Panc1 (cell line): ENCODE measurements around the gene CACNA1I. TPM values are rescaled to one million over a fixed set of nuclear protein-coding genes. Genes with fewer than 3 reads are reported as not detected.

ENCODE experiments used
- ATAC-seq: fragments of 200-7000 bp; cut with Tn5 transposase; 2 replicates; pipeline ENCODE4 v1.9.1; 2020; ENCODE audit warnings: mild to moderate bottlenecking, moderate library complexity
- BruUV-seq: library from RNA; stranded (reverse); fragments of 400-500 nt; replicated peaks from 2 replicates; lab custom pipeline; 2021; lab: Mats Ljungman, UMichigan
- CTCF ChIA-PET: fragments of 300-600 bp; sonication (Branson Sonifier 250); formaldehyde crosslinking; loops from one replicate; lab custom pipeline; 2022; ENCODE audit warnings: antibody characterized with exemption; lab: Charles Lee
- POLR2A ChIA-PET: fragments of 300-600 bp; sonication (Branson Sonifier 250); formaldehyde crosslinking; loops from one replicate; lab custom pipeline; 2022; ENCODE audit warnings: antibody characterized with exemption; lab: Charles Lee
- DNase-seq: peaks from one replicate; pipeline ENCODE4 v3.0.0-alpha.2; 2010; ENCODE audit warnings: low read depth, low spot score
- H3K27ac ChIP-seq: 2 replicates; pipeline ENCODE4 v1.5.1; 2011; ENCODE audit warnings: mild to moderate bottlenecking, low read length, inconsistent platforms
- H3K27me3 ChIP-seq: fragments of 200-500 bp; sonication (Bioruptor generic); 2 replicates; pipeline ENCODE4 v1.6.0; 2014; ENCODE audit warnings: low read length, inconsistent platforms; ENCODE audit not compliant: control insufficient read depth, insufficient read depth
- H3K36me3 ChIP-seq: fragments of 200-500 bp; sonication (Bioruptor generic); 2 replicates; pipeline ENCODE4 v1.5.1; 2014; ENCODE audit warnings: inconsistent platforms, mild to moderate bottlenecking, low read length, moderate library complexity; ENCODE audit not compliant: control insufficient read depth, insufficient read depth
- H3K4me1 ChIP-seq: 2 replicates; pipeline ENCODE4 v1.5.1; 2011; ENCODE audit warnings: inconsistent platforms, mild to moderate bottlenecking, low read length, moderate library complexity; ENCODE audit not compliant: control insufficient read depth, insufficient read depth
- H3K4me3 ChIP-seq, 2 experiments: 2 replicates each; pipeline ENCODE4 v1.5.1; 2011 to 2012; ENCODE audit warnings: low read depth in 2 of 2, low read length in 2 of 2, mild to moderate bottlenecking in 2 of 2, inconsistent platforms in 1 of 2, moderate library complexity in 1 of 2
- H3K9me3 ChIP-seq: fragments of 200-500 bp; sonication (Bioruptor generic); 2 replicates; pipeline ENCODE4 v1.5.1; 2014; ENCODE audit warnings: low read depth, mild to moderate bottlenecking, inconsistent platforms, low read length, moderate library complexity; ENCODE audit not compliant: control insufficient read depth, insufficient read depth
- CTCF ChIP-seq: fragments of 450-650 bp; IDR thresholded peaks from 2 replicates; pipeline ENCODE4 v1.5.1; 2017; ENCODE audit warnings: mild to moderate bottlenecking
- POLR2AphosphoS5 ChIP-seq: IDR thresholded peaks from 2 replicates; pipeline ENCODE4 v1.6.1; 2012; ENCODE audit warnings: mild to moderate bottlenecking, low read depth, low read length, moderate library complexity
- REST ChIP-seq, 2 experiments: IDR thresholded peaks; 2 replicates each; pipeline ENCODE4 v1.6.1; 2011 to 2012; ENCODE audit warnings: low read depth in 2 of 2, control low read depth in 1 of 2, low read length in 1 of 2, mild to moderate bottlenecking in 1 of 2, moderate library complexity in 1 of 2; ENCODE audit not compliant: insufficient read depth in 1 of 2
- SIN3A ChIP-seq: IDR thresholded peaks from 2 replicates; pipeline ENCODE4 v1.6.1; 2012; ENCODE audit warnings: low read depth, mild to moderate bottlenecking, low read length, moderate library complexity, borderline replicate concordance; ENCODE audit not compliant: insufficient read depth
- in situ Hi-C: cut with HindIII; loops from 2 replicates; pipeline ENCODE4 v1.10.0; 2016; ENCODE audit warnings: low sequenced_read_pairs, low pct_unique_long_range_greater_than_20kb
- intact Hi-C: fragments of 100-400 bp; cut with micrococcal nuclease; formaldehyde crosslinking; loops from one replicate; pipeline ENCODE4 v1.10.0; 2022; ENCODE audit not compliant: unreplicated experiment
- total RNA-seq: library from RNA; stranded (reverse); gene quantifications from one replicate; pipeline ENCODE4 v1.2.1, GENCODE V29; 2021; ENCODE audit not compliant: unreplicated experiment

CACNA1I gene
- total RNA-seq, 1 experiment from 2014 or later = 0.23 TPM

- Histone ChIP-seq H3K27ac (no peak overlapping the region), H3K4me1 (no peaks in the 10 kb centered on the region), H3K27me3 (peaks cover 5% of the 10 kb centered on the region; the same call in 1 of the 2 replicates), H3K4me3 (no peak overlapping the region), H3K9me3 (no peaks in the 10 kb centered on the region), H3K36me3 (no peaks in the 10 kb centered on the region)
- no peak for TF ChIP-seq POLR2AphosphoS5
- TF ChIP-seq REST (IDR thresholded peaks at IDR 0.05; ENCODE audit: insufficient read depth in 1 of 2, low read depth in 2 of 2, low read length in 1 of 2) = peak; percentile 99
- no peak for TF ChIP-seq SIN3A
- intact Hi-C loops = no loop called here
- BruUV-seq = no TSS peak
- CTCF ChIA-PET = no interaction called here
- POLR2A ChIA-PET = no interaction called here
- ATAC-seq = no peak
- no peak for DNase-seq
- in situ Hi-C loops = no loop called here
These were observed 24.9 kb upstream of the CACNA1I start for GRCh38 chr22:39545386-39546365.

GRCh38 chr22:39546889-39547586, 23.5 kb upstream of the CACNA1I start:
- in situ Hi-C loops = no loop called here

More at GRCh38 chr22:39546889-39547586, 23.5 kb upstream of the CACNA1I start:
- no peaks in the 10 kb centered on the region for H3K4me1 ChIP-seq
- no peak overlapping the region for H3K27ac ChIP-seq
- ATAC-seq (no peak), DNase-seq (no peak)
- no TSS peak for BruUV-seq
- peaks cover 5% of the 10 kb centered on the region; the same call in 1 of the 2 replicates for H3K27me3 ChIP-seq
- no peaks in the 10 kb centered on the region for H3K36me3 ChIP-seq
- ChIA-PET CTCF (no interaction called here), POLR2A (no interaction called here)
- no peaks in the 10 kb centered on the region for H3K9me3 ChIP-seq
- intact Hi-C loops = no loop called here
- TF ChIP-seq REST (IDR thresholded peaks at IDR 0.05; ENCODE audit: insufficient read depth in 1 of 2, low read depth in 2 of 2, low read length in 1 of 2) (0 out of 4 replicates have a peak, but pooled peaks have one; percentile 13 to 18), POLR2AphosphoS5 (no peak), CTCF (no peak)
- no peak overlapping the region for H3K4me3 ChIP-seq
